Fibroblast of mammary gland (primary cell): ENCODE data around the gene CXCL16.

Experiments used
- DNase-seq: peaks from one replicate; pipeline ENCODE4 v3.0.0-alpha.2; 2010; ENCODE audit warnings: low read depth
- H3K4me3 ChIP-seq: 2 replicates; pipeline ENCODE4 v1.5.1; 2011; ENCODE audit warnings: low read depth, mild to moderate bottlenecking, low read length, moderate library complexity; ENCODE audit not compliant: control insufficient read depth
- CTCF ChIP-seq: conservative IDR thresholded peaks from 2 replicates; pipeline ENCODE4 v1.5.1; 2011; ENCODE audit warnings: low read depth, low read length, inconsistent platforms; ENCODE audit not compliant: control insufficient read depth, insufficient read depth

CXCL16 gene

GRCh38 chr17:4724650-4725049 is 15.1 kb downstream of the CXCL16 start:
- no peak overlapping the region for H3K4me3 ChIP-seq
- DNase-seq: no peak
- no peak for TF ChIP-seq CTCF

GRCh38 chr17:4722678-4723240 is 17.0 kb downstream of the CXCL16 start:
- no peak for DNase-seq
- no peak for TF ChIP-seq CTCF
- H3K4me3 ChIP-seq: no peak overlapping the region

GRCh38 chr17:4721203-4722135 is 18.3 kb downstream of the CXCL16 start:
- peak; percentile 33 for DNase-seq
- no peak for TF ChIP-seq CTCF
- H3K4me3 ChIP-seq: no peak overlapping the region

GRCh38 chr17:4720787-4721186 is 18.9 kb downstream of the CXCL16 start:
- no peak overlapping the region for H3K4me3 ChIP-seq
- TF ChIP-seq CTCF: no peak
- no peak for DNase-seq

- no peak for DNase-seq
- no peak overlapping the region for H3K4me3 ChIP-seq
- no peak for TF ChIP-seq CTCF
Measured at GRCh38 chr17:4719684-4720221, 20.0 kb downstream of the CXCL16 start.

GRCh38 chr17:4719146-4719545 is 20.6 kb downstream of the CXCL16 start:
- DNase-seq: no peak
- no peak overlapping the region for H3K4me3 ChIP-seq
- no peak for TF ChIP-seq CTCF
